H1 (cell line): ENCODE measurements around the gene EGLN2. TPM values are rescaled to one million over a fixed set of nuclear protein-coding genes. Genes with fewer than 3 reads are reported as not detected.

Experiments
- ASH2L ChIP-seq: fragments of 200-600, 300-600 bp; sonication (generic); IDR thresholded peaks from one replicate; pipeline ENCODE4 v1.7.1; 2017; ENCODE audit warnings: low read length
- BACH1 ChIP-seq: IDR thresholded peaks from 2 replicates; pipeline ENCODE4 v1.6.1; 2012; ENCODE audit warnings: low read length, improper control_type of control experiment
- BCL11A ChIP-seq, 2 experiments: IDR thresholded peaks; one replicate each; pipeline ENCODE4 v1.6.1; 2011; ENCODE audit warnings: low read depth in 2 of 2, low read length in 2 of 2, mild to moderate bottlenecking in 2 of 2
- CHD1 ChIP-seq: IDR thresholded peaks from 2 replicates; pipeline ENCODE4 v1.6.1; 2012; ENCODE audit warnings: low read depth, low read length, improper control_type of control experiment
- CTCF ChIP-seq, 3 experiments: IDR thresholded peaks; 1 replicate in 2 of 3; 2 replicates in 1 of 3; pipeline versions ENCODE4 v1.5.1 to v1.6.1; 2011; ENCODE audit warnings: low read length in 3 of 3, mild to moderate bottlenecking in 3 of 3, inconsistent platforms in 2 of 3, low read depth in 1 of 3, moderate library complexity in 1 of 3; ENCODE audit not compliant: insufficient read depth in 1 of 3; ENCODE audit errors: control extremely low read depth in 1 of 3
- GABPA ChIP-seq: IDR thresholded peaks from 2 replicates; pipeline ENCODE4 v1.6.1; 2011; ENCODE audit warnings: mild to moderate bottlenecking, low read length, moderate library complexity, borderline replicate concordance; ENCODE audit not compliant: insufficient read depth
- HDAC2 ChIP-seq, 2 experiments: fragments of 300-600 bp in 1 of 2; sonication (generic) in 1 of 2; IDR thresholded peaks; 2 replicates each; pipeline ENCODE4 v1.6.1; 2011 to 2012; ENCODE audit warnings: low read depth in 2 of 2, low read length in 2 of 2, mild to moderate bottlenecking in 2 of 2, moderate library complexity in 2 of 2, borderline replicate concordance in 1 of 2, inconsistent platforms in 1 of 2
- KDM4A ChIP-seq: IDR thresholded peaks from one replicate; pipeline ENCODE4 v1.7.1; 2012; ENCODE audit warnings: low read depth, mild to moderate bottlenecking, moderate library complexity, low read length, inconsistent platforms; ENCODE audit not compliant: severe bottlenecking
- KDM5A ChIP-seq: fragments of 200-600 bp; IDR thresholded peaks from 2 replicates; pipeline ENCODE4 v1.7.1; 2012; ENCODE audit warnings: mild to moderate bottlenecking, low read length, inconsistent platforms, mixed read lengths
- MAFK ChIP-seq: IDR thresholded peaks from 2 replicates; pipeline ENCODE4 v1.6.1; 2012; ENCODE audit warnings: low read depth, mild to moderate bottlenecking, improper control_type of control experiment, low read length
- POLR2A ChIP-seq, 2 experiments: IDR thresholded peaks; 1 replicate in 1 of 2; 2 replicates in 1 of 2; pipeline ENCODE4 v1.6.1; 2011; ENCODE audit warnings: low read depth in 2 of 2, low read length in 2 of 2, mild to moderate bottlenecking in 2 of 2; ENCODE audit errors: control extremely low read depth in 1 of 2
- POLR2AphosphoS5 ChIP-seq: IDR thresholded peaks from 2 replicates; pipeline ENCODE4 v1.6.1; 2011; ENCODE audit warnings: low read depth, low read length
- RFX5 ChIP-seq: IDR thresholded peaks from 2 replicates; pipeline ENCODE4 v1.6.1; 2011; ENCODE audit warnings: low read depth, low read length, improper control_type of control experiment, borderline replicate concordance
- RNF2 ChIP-seq: fragments of 200-900, 300-1000 bp; sonication (generic); IDR thresholded peaks from 2 replicates; pipeline ENCODE4 v1.7.1; 2016; ENCODE audit warnings: borderline replicate concordance, low read depth, mild to moderate bottlenecking, antibody characterized with exemption, low read length; ENCODE audit not compliant: poor library complexity, severe bottlenecking; ENCODE audit errors: missing control alignments
- SIX5 ChIP-seq: IDR thresholded peaks from 2 replicates; pipeline ENCODE4 v1.6.1; 2011; ENCODE audit warnings: mild to moderate bottlenecking, low read depth, low read length
- SP1 ChIP-seq: IDR thresholded peaks from 2 replicates; pipeline ENCODE4 v1.6.1; 2011; ENCODE audit warnings: low read depth, low read length
- SP2 ChIP-seq: IDR thresholded peaks from 2 replicates; pipeline ENCODE4 v1.6.1; 2012; ENCODE audit warnings: mild to moderate bottlenecking, low read length, inconsistent platforms
- SP4 ChIP-seq: IDR thresholded peaks from 2 replicates; pipeline ENCODE4 v1.6.1; 2012; ENCODE audit warnings: low read length, inconsistent platforms
- SRF ChIP-seq: IDR thresholded peaks from 2 replicates; pipeline ENCODE4 v1.6.1; 2011; ENCODE audit warnings: mild to moderate bottlenecking, low read depth, low read length, moderate library complexity
- USF2 ChIP-seq: IDR thresholded peaks from 2 replicates; pipeline ENCODE4 v1.6.1; 2011; ENCODE audit warnings: low read length, improper control_type of control experiment
- YY1 ChIP-seq: IDR thresholded peaks from 2 replicates; pipeline ENCODE4 v1.6.1; 2011; ENCODE audit warnings: low read depth, mild to moderate bottlenecking, low read length
- polyA plus RNA-seq, 7 experiments: library from polyadenylated mRNA; depleted of rRNA in 3 of 7; stranded (reverse) in 5 of 7; unstranded in 2 of 7; fragments of >200 nt in 5 of 7; fragments of 200-250 nt in 2 of 7; gene quantifications; 1 replicate in 5 of 7; 2 replicates in 1 of 7; 4 replicates in 1 of 7; pipeline versions ENCODE4 v1.2.1 to v1.2.3, GENCODE V29; 2011 to 2013; ENCODE audit warnings: missing spikeins in 2 of 7, mixed read lengths in 2 of 7
- total RNA-seq: library from RNA; stranded (reverse); fragmentation: NEBNext Ultra II Directional; extraction: Animal tissue kit (Norgen Biotek cat#: 25700); gene quantifications from 2 replicates; pipeline ENCODE4 v1.2.1, GENCODE V29; 2021

EGLN2 gene
- total and polyA plus RNA-seq, 2 of the 8 experiments (the other 6 are each of a cell fraction or from before 2014, with no cell fraction given) = 86.9 to 103 TPM

- TF ChIP-seq CTCF (IDR thresholded peaks at IDR 0.05; ENCODE audit: control extremely low read depth in 1 of 3, insufficient read depth in 1 of 3, low read depth in 1 of 3, low read length in 3 of 3) (no peak), SP1 (peak; percentile 93), BACH1 (no peak), HDAC2 (IDR thresholded peaks at IDR 0.05; ENCODE audit: borderline replicate concordance in 1 of 2, low read depth in 2 of 2, low read length in 2 of 2) (no peak), POLR2A (IDR thresholded peaks at IDR 0.05; ENCODE audit: control extremely low read depth in 1 of 2, low read depth in 2 of 2, low read length in 2 of 2) (peak in 1 of 2 experiments; percentile 63; a peak in 1 of 3 replicates), ASH2L (no peak), KDM5A (no peak), BCL11A (IDR thresholded peaks at IDR 0.05; ENCODE audit: low read depth in 2 of 2, low read length in 2 of 2) (no peak), CHD1 (no peak), SIX5 (no peak), GABPA (no peak), SP4 (peak; percentile 93; the same call in 1 of the 2 replicates), SP2 (peak; percentile 53), YY1 (peak; percentile 97), KDM4A (no peak), SRF (no peak), USF2 (peak; percentile 98), RNF2 (no peak), MAFK (no peak), POLR2AphosphoS5 (peak; percentile 55), RFX5 (peak; percentile 89)
These were observed 48.7 kb upstream of the EGLN2 start, which contains the start of gene ACTMAP (continued) for GRCh38 chr19:40750058-40750873.
